ENCODE measurements around the gene LRCH3. TPM values are rescaled to one million over a fixed set of nuclear protein-coding genes. Genes with fewer than 3 reads are reported as not detected.

LRCH3 gene
- polyA plus RNA-seq, 3 donors, result 4.1 to 19.4 (median 7.4) TPM

DNA sequence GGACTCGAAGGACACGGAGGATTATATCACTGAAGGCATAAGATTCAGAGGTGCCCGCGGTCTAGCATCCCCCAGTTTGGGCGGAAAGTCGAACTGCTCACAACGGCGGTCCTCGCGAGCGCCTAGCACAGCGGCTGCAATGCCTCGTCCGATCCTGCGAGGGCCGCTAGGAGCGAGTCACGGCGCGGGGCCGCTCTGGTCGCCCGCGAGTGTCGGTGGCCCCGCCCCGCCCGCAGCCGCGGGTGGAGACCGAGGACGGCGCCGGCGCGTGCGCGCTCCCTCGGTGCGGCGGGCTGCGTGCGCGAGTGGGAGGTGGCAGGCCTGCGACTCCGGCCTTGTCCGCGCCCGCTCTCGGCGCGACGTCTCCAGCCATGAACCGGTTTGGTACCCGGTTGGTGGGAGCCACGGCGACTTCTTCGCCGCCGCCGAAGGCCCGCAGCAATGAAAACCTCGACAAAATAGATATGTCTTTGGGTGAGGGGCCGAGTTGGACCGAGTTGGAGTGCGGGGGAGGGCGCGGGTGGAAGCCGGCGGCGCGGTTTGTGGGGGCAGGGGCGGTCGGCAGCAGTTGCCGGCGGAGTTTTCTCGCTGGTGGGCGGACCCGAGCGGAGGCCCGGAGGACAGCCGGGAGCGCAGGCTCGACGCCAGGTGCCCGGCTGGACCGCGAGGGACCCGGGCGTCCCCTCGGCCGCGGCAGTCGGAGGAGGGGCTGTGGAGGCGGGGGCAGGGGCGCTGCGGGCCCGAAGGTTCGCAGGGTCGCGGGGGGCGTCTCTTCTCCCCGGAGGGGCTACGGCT, 41.3 kb upstream of the LRCH3 start, which contains the start of gene FYTTD1:
Gene FYTTD1 (plus strand): TSS at position 283 of the 795 bp plus-strand sequence. CDS start 89 bp downstream, at position 372.
- H3K27me3 Mint-ChIP-seq (ENCODE audit: low read depth in 3 of 3), result peaks cover 5 to 12% (median 10%) of the 10 kb centered on the region in 3 donors

DNA sequence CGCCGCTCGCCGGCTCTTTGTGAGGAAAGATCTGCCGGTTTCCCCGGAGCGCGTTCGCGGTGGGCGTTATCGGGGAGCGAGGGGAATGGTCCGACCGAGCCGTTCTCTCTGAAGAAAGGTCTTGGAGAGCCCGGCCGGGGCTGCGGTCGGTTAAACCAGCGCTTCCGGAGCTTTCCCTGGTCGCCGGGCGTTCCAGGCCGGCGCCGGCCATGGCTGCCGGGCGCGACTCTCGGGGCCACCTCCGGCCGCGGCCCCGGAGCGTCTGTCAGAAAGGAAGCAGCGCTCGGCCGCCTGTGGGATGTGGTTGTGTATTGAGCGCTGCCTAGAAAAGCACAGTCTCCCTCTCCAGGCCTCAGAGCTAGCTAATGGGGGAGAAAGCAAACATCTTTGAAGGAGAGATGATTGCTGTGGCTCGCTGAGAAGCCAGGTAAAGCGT, 40.6 kb upstream of the LRCH3 start:
- TF ChIP-seq, protein P1, sequence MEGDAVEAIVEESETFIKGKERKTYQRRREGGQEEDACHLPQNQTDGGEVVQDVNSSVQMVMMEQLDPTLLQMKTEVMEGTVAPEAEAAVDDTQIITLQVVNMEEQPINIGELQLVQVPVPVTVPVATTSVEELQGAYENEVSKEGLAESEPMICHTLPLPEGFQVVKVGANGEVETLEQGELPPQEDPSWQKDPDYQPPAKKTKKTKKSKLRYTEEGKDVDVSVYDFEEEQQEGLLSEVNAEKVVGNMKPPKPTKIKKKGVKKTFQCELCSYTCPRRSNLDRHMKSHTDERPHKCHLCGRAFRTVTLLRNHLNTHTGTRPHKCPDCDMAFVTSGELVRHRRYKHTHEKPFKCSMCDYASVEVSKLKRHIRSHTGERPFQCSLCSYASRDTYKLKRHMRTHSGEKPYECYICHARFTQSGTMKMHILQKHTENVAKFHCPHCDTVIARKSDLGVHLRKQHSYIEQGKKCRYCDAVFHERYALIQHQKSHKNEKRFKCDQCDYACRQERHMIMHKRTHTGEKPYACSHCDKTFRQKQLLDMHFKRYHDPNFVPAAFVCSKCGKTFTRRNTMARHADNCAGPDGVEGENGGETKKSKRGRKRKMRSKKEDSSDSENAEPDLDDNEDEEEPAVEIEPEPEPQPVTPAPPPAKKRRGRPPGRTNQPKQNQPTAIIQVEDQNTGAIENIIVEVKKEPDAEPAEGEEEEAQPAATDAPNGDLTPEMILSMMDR (IDR thresholded peaks at IDR 0.05), result no peak
- no peaks in the 10 kb centered on the region for H3K27me3 ChIP-seq (ENCODE audit: control insufficient read depth in 2 of 2, insufficient read depth in 2 of 2, low read length in 2 of 2)
- H3K4me2 ChIP-seq (replicated peaks; ENCODE audit: extremely low read depth, low read length, poor library complexity, severe bottlenecking), result peak overlapping the region; percentile 93
- H3K4me1 ChIP-seq (ENCODE audit: control insufficient read depth in 1 of 2, insufficient read depth in 2 of 2, low read length in 2 of 2), result peaks cover 48 to 53% of the 10 kb centered on the region in 2 donors
- under 1% methylated on average over 43 of the region's 43 CpGs for WGBS (ENCODE audit: insufficient coverage)
- H3K36me3 Mint-ChIP-seq, result peaks cover 2 to 5% of the 10 kb centered on the region in 2 donors
- peaks cover 48% of the 10 kb centered on the region for H3K79me2 ChIP-seq (ENCODE audit: insufficient read depth, low read length)
- H2AFZ ChIP-seq (ENCODE audit: insufficient read depth, low read depth, low read length, poor library complexity, severe bottlenecking), result peak overlapping the region; percentile 77
- H3K9ac ChIP-seq (ENCODE audit: insufficient read depth, low read length, poor library complexity, severe bottlenecking), result peak overlapping the region; percentile 84
- H3K27ac Mint-ChIP-seq, result peak overlapping the region; percentile 87 to 95 (median 93)
- peaks cover 52% of the 10 kb centered on the region for H3K4me1 Mint-ChIP-seq
- H3K27ac ChIP-seq (ENCODE audit: low read depth in 1 of 2, low read length in 2 of 2), result peak overlapping the region; percentile 79
- H3K27me3 Mint-ChIP-seq (ENCODE audit: low read depth in 3 of 3), result peaks cover 5 to 12% (median 5%) of the 10 kb centered on the region in 3 donors
- no peaks in the 10 kb centered on the region for H3K36me3 ChIP-seq (replicated peaks in 1 of 2; ENCODE audit: control insufficient read depth in 1 of 2, insufficient read depth in 2 of 2, low read length in 2 of 2)
- H3K4me3 Mint-ChIP-seq, result peak overlapping the region; percentile 94 to 97
- intact Hi-C loops (cut with micrococcal nuclease), result loop anchor here in 1 of 2 donors (2.0 kb wide), 2 partner anchors 14 to 44 kb away; partner anchors contain the start of gene RUBCN
- peak; percentile 60 to 62 (median 61) for DNase-seq
- H3K9me3 ChIP-seq (replicated peaks in 1 of 2; ENCODE audit: control insufficient read depth in 1 of 2, insufficient read depth in 1 of 2, low read length in 2 of 2), result no peaks in the 10 kb centered on the region
- peak overlapping the region; percentile 63 to 80 (median 77) for H3K4me3 ChIP-seq (replicated peaks in 1 of 3; ENCODE audit: low read depth in 2 of 3, low read length in 3 of 3)
- peaks cover 29% of the 10 kb centered on the region for H4K20me1 ChIP-seq (ENCODE audit: insufficient read depth, low read length)
- peaks cover 0 to 3% (median 0%) of the 10 kb centered on the region in 7 donors for H3K9me3 Mint-ChIP-seq

More for the DNA sequence above, 41.3 kb upstream of the LRCH3 start, which contains the start of gene FYTTD1:
- peaks cover 48 to 53% of the 10 kb centered on the region in 2 donors for H3K4me1 ChIP-seq (ENCODE audit: control insufficient read depth in 1 of 2, insufficient read depth in 2 of 2, low read length in 2 of 2)
- H3K36me3 Mint-ChIP-seq, result peaks cover 2 to 6% of the 10 kb centered on the region in 2 donors
- TF ChIP-seq, protein P1 (IDR thresholded peaks at IDR 0.05), result peak; percentile 45
- H3K79me2 ChIP-seq (ENCODE audit: insufficient read depth, low read length), result peaks cover 43% of the 10 kb centered on the region
- peak within 1 kb of the TSS; percentile 79 for H3K27ac ChIP-seq (ENCODE audit: low read depth in 1 of 2, low read length in 2 of 2)
- H3K9me3 ChIP-seq (replicated peaks in 1 of 2; ENCODE audit: control insufficient read depth in 1 of 2, insufficient read depth in 1 of 2, low read length in 2 of 2), result no peaks in the 10 kb centered on the region
- H3K4me2 ChIP-seq (replicated peaks; ENCODE audit: extremely low read depth, low read length, poor library complexity, severe bottlenecking), result peak within 1 kb of the TSS; percentile 93
- H3K9ac ChIP-seq (ENCODE audit: insufficient read depth, low read length, poor library complexity, severe bottlenecking), result peak within 1 kb of the TSS; percentile 84
- H3K27me3 ChIP-seq (ENCODE audit: control insufficient read depth in 2 of 2, insufficient read depth in 2 of 2, low read length in 2 of 2), result no peaks in the 10 kb centered on the region
- H3K9me3 Mint-ChIP-seq, result peaks cover 0 to 3% (median 0%) of the 10 kb centered on the region in 7 donors
- intact Hi-C loops (cut with micrococcal nuclease), result loop anchor here in 1 of 2 donors (2.0 kb wide), 2 partner anchors 13 to 45 kb away; partner anchors contain the start of gene RUBCN
- peak; percentile 80 to 88 (median 85) for DNase-seq
- no peaks in the 10 kb centered on the region for H3K36me3 ChIP-seq (replicated peaks in 1 of 2; ENCODE audit: control insufficient read depth in 1 of 2, insufficient read depth in 2 of 2, low read length in 2 of 2)
- H3K4me3 Mint-ChIP-seq, result peak within 1 kb of the TSS; percentile 94 to 97
- H3K4me3 ChIP-seq (replicated peaks in 1 of 3; ENCODE audit: low read depth in 2 of 3, low read length in 3 of 3), result peak within 1 kb of the TSS; percentile 63 to 80 (median 77)
- H4K20me1 ChIP-seq (ENCODE audit: insufficient read depth, low read length), result peaks cover 26% of the 10 kb centered on the region
- H2AFZ ChIP-seq (ENCODE audit: insufficient read depth, low read depth, low read length, poor library complexity, severe bottlenecking), result peak within 1 kb of the TSS; percentile 77
- H3K4me1 Mint-ChIP-seq, result peaks cover 51% of the 10 kb centered on the region
- WGBS (ENCODE audit: insufficient coverage), result under 1% methylated on average over 104 of the region's 104 CpGs
- H3K27ac Mint-ChIP-seq, result peak within 1 kb of the TSS; percentile 90 to 96 (median 94)
